HepG2 (cell line): Measurements from ENCODE around the gene TBL3. TPM values are rescaled to one million over a fixed set of nuclear protein-coding genes. Genes with fewer than 3 reads are reported as not detected.
A peak's percentile ranks its signal among the peaks of the same experiment; 100 is the strongest.

Experiments
- ATF3 ChIP-seq: sonication (generic); formaldehyde crosslinking; IDR thresholded peaks from 2 replicates; pipeline ENCODE4 v1.4.0; 2020; ENCODE audit warnings: missing genetic modification reagents
- DPF2 ChIP-seq: sonication (generic); formaldehyde crosslinking; IDR thresholded peaks from 2 replicates; pipeline ENCODE4 v1.4.0; 2020; ENCODE audit warnings: mild to moderate bottlenecking, low read depth, missing genetic modification reagents, borderline replicate concordance
- GABPB1 ChIP-seq: IDR thresholded peaks from 2 replicates; pipeline ENCODE4 v1.6.1; 2016; ENCODE audit warnings: mild to moderate bottlenecking, missing genetic modification reagents, moderate library complexity, missing compliant biosample characterization
- HOXA7 ChIP-seq: sonication (generic); formaldehyde crosslinking; IDR thresholded peaks from 2 replicates; pipeline ENCODE4 v1.8.1; 2022; ENCODE audit warnings: mild to moderate bottlenecking, missing genetic modification reagents, moderate library complexity
- JUN ChIP-seq: sonication (generic); formaldehyde crosslinking; IDR thresholded peaks from 2 replicates; pipeline ENCODE4 v1.4.0; 2020; ENCODE audit warnings: mild to moderate bottlenecking, missing genetic modification reagents
- JUNB ChIP-seq: sonication (generic); formaldehyde crosslinking; IDR thresholded peaks from 2 replicates; pipeline ENCODE4 v1.8.0; 2022; ENCODE audit warnings: missing genetic modification reagents, mild to moderate bottlenecking, borderline replicate concordance
- NFYB ChIP-seq: sonication (generic); formaldehyde crosslinking; IDR thresholded peaks from 2 replicates; pipeline ENCODE4 v1.4.0; 2020; ENCODE audit warnings: missing genetic modification reagents
- REXO4 ChIP-seq: sonication (generic); formaldehyde crosslinking; IDR thresholded peaks from 2 replicates; pipeline ENCODE4 v1.8.0; 2022; ENCODE audit warnings: missing genetic modification reagents, mild to moderate bottlenecking, borderline replicate concordance
- SNRNP70 ChIP-seq: fragments of 200-400 bp; formaldehyde crosslinking; IDR thresholded peaks from 2 replicates; pipeline ENCODE4 v1.6.1; 2017; ENCODE audit warnings: mild to moderate bottlenecking, low read depth, low read length, moderate library complexity
- SOX13 ChIP-seq, 3 experiments: fragments of 450-650 bp in 1 of 3; sonication (generic) in 1 of 3; formaldehyde crosslinking in 1 of 3; IDR thresholded peaks in 2 of 3; conservative IDR thresholded peaks in 1 of 3; 2 replicates each; pipeline versions ENCODE4 v1.5.0 to v1.6.1; 2016 to 2020; ENCODE audit warnings: antibody characterized with exemption in 1 of 3, mild to moderate bottlenecking in 1 of 3, missing compliant biosample characterization in 1 of 3, missing genetic modification reagents in 1 of 3, moderate library complexity in 1 of 3
- SOX6 ChIP-seq, 2 experiments: fragments of 450-650 bp in 1 of 2; sonication (generic) in 1 of 2; formaldehyde crosslinking in 1 of 2; IDR thresholded peaks; 2 replicates each; pipeline versions ENCODE4 v1.4.0 to v1.6.1; 2017 to 2020; ENCODE audit warnings: antibody characterized with exemption in 1 of 2, mild to moderate bottlenecking in 1 of 2, missing genetic modification reagents in 1 of 2
- SYNCRIP ChIP-seq: fragments of 200-400 bp; formaldehyde crosslinking; IDR thresholded peaks from 2 replicates; pipeline ENCODE4 v1.6.1; 2018; ENCODE audit warnings: mild to moderate bottlenecking, low read depth, low read length; ENCODE audit not compliant: insufficient read depth
- ZBTB38 ChIP-seq: sonication (generic); formaldehyde crosslinking; IDR thresholded peaks from 2 replicates; pipeline ENCODE4 v1.5.1; 2020; ENCODE audit warnings: mild to moderate bottlenecking, missing genetic modification reagents
- ZFP1 ChIP-seq: IDR thresholded peaks from 2 replicates; pipeline ENCODE4 v1.6.1; 2016
- ZNF333 ChIP-seq: sonication (generic); formaldehyde crosslinking; IDR thresholded peaks from 2 replicates; pipeline ENCODE4 v1.4.0; 2020; ENCODE audit warnings: mild to moderate bottlenecking, missing genetic modification reagents, borderline replicate concordance
- ZNF577 ChIP-seq: sonication (generic); formaldehyde crosslinking; IDR thresholded peaks from 2 replicates; pipeline ENCODE4 v1.4.0; 2020; ENCODE audit warnings: mild to moderate bottlenecking, low read depth, missing genetic modification reagents, borderline replicate concordance
- ZNF850 ChIP-seq: sonication (generic); formaldehyde crosslinking; conservative IDR thresholded peaks from 2 replicates; pipeline ENCODE4 v1.9.0; 2021; ENCODE audit warnings: mild to moderate bottlenecking, missing genetic modification reagents
- polyA plus RNA-seq, 8 experiments: library from polyadenylated mRNA; depleted of rRNA in 3 of 8; stranded (reverse) in 7 of 8; unstranded in 1 of 8; fragments of >200 nt; fragmentation: Illumina TruSeq in 4 of 8; extraction: Trizol in 4 of 8; gene quantifications; 2 replicates each; pipeline versions ENCODE4 v1.2.1 to v1.2.3, GENCODE V29; 2011 to 2016; ENCODE audit warnings: low read depth in 4 of 8, missing spikeins in 1 of 8, mixed read lengths in 1 of 8; ENCODE audit not compliant: insufficient read depth in 1 of 8
- total RNA-seq, 5 experiments: library from RNA; depleted of rRNA; stranded (reverse); fragments of >200 nt; fragmentation: Illumina TruSeq; extraction: Trizol; gene quantifications; 2 replicates each; pipeline ENCODE4 v1.2.3, GENCODE V29; 2016; ENCODE audit warnings: low read depth in 1 of 5
- TF ChIP-seq, protein P1 (sequence below): sonication (generic); formaldehyde crosslinking; IDR thresholded peaks from 2 replicates; pipeline ENCODE4 v1.5.1; 2020; ENCODE audit warnings: mild to moderate bottlenecking, missing genetic modification reagents, borderline replicate concordance
- TF ChIP-seq, protein P2 (sequence below): IDR thresholded peaks from 2 replicates; pipeline ENCODE4 v1.6.1; 2012; ENCODE audit warnings: low read depth, low read length, improper control_type of control experiment

The TBL3 gene
- total and polyA plus RNA-seq, 2 of the 13 experiments (the other 11 are each of a cell fraction or from before 2014, with no cell fraction given) = 16.8 to 38.0 TPM

DNA sequence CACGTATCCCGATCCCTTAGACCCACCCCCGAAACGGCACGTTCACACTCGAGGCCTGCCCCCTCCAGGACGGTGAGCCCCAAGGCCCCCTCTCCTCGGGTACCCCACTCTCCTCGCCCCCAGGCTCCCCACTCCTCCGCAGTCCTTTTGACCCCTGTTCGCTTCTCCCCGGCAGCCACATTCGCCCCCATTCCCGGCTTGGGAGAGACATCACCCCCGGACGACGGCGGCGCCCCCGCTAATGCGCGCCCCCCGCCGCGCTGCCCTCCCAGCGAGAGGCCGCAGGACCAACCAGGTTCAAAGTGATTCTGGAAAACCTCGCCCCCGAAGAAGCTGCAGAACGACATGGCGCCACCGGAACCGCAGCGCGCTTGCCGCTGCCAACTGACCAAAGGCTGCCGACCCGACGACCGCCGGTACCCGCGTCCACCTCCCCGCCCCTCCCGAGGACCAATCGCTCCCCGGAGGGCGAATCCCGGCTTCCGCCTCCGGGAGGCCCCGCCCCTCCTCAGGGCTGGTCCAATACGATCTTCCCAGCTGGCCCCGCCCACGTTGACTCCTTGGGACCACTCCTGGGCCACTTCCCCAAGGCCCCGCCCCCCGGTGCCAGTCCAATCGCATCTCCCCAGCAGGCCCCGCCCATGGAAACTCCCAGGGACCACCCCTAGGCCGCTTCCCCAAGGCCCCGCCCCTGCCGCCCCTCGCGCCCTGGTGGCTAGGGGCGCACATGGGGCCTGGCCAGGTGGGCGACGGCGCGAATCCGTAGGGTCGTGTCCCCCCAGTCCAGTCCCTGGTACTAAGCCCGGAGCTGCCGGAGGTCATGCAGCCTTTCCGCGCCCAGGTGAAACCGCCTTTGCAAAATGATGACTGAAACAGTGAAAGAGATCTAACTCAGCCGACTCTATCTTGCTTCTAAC lies 28.8 kb upstream of the TBL3 start, which contains the start of gene MSRB1 (continued):
- TF ChIP-seq, protein P1, sequence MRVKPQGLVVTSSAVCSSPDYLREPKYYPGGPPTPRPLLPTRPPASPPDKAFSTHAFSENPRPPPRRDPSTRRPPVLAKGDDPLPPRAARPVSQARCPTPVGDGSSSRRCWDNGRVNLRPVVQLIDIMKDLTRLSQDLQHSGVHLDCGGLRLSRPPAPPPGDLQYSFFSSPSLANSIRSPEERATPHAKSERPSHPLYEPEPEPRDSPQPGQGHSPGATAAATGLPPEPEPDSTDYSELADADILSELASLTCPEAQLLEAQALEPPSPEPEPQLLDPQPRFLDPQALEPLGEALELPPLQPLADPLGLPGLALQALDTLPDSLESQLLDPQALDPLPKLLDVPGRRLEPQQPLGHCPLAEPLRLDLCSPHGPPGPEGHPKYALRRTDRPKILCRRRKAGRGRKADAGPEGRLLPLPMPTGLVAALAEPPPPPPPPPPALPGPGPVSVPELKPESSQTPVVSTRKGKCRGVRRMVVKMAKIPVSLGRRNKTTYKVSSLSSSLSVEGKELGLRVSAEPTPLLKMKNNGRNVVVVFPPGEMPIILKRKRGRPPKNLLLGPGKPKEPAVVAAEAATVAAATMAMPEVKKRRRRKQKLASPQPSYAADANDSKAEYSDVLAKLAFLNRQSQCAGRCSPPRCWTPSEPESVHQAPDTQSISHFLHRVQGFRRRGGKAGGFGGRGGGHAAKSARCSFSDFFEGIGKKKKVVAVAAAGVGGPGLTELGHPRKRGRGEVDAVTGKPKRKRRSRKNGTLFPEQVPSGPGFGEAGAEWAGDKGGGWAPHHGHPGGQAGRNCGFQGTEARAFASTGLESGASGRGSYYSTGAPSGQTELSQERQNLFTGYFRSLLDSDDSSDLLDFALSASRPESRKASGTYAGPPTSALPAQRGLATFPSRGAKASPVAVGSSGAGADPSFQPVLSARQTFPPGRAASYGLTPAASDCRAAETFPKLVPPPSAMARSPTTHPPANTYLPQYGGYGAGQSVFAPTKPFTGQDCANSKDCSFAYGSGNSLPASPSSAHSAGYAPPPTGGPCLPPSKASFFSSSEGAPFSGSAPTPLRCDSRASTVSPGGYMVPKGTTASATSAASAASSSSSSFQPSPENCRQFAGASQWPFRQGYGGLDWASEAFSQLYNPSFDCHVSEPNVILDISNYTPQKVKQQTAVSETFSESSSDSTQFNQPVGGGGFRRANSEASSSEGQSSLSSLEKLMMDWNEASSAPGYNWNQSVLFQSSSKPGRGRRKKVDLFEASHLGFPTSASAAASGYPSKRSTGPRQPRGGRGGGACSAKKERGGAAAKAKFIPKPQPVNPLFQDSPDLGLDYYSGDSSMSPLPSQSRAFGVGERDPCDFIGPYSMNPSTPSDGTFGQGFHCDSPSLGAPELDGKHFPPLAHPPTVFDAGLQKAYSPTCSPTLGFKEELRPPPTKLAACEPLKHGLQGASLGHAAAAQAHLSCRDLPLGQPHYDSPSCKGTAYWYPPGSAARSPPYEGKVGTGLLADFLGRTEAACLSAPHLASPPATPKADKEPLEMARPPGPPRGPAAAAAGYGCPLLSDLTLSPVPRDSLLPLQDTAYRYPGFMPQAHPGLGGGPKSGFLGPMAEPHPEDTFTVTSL (CRISPR knock-in tag) = 0 out of 2 replicates have a peak, but pooled peaks have one; percentile 17
- TF ChIP-seq SOX13 (IDR thresholded peaks at IDR 0.05) = 0 out of 2 replicates have a peak, but pooled peaks have one; percentile 15
- TF ChIP-seq SOX13 (CRISPR knock-in tag; conservative IDR thresholded peaks at IDR 0.05 in 1 of 2, IDR thresholded peaks at IDR 0.05 in 1 of 2) = no peak
- TF ChIP-seq ATF3 (CRISPR knock-in tag) = no peak
- no peak for TF ChIP-seq ZNF577 (CRISPR knock-in tag)
- no peak for TF ChIP-seq HOXA7 (CRISPR knock-in tag)
- TF ChIP-seq ZBTB38 = peak; percentile 88
- no peak; the same call in 1 of the 2 replicates for TF ChIP-seq JUN (CRISPR knock-in tag)
- no peak for TF ChIP-seq SYNCRIP
- no peak for TF ChIP-seq DPF2
- 0 out of 2 replicates have a peak, but pooled peaks have one; percentile 70 for TF ChIP-seq REXO4 (CRISPR knock-in tag)
- TF ChIP-seq NFYB (CRISPR knock-in tag) = peak; percentile 84
- TF ChIP-seq SNRNP70 = no peak
- no peak for TF ChIP-seq JUNB (CRISPR knock-in tag)
- no peak for TF ChIP-seq ZFP1
- TF ChIP-seq, protein P2, sequence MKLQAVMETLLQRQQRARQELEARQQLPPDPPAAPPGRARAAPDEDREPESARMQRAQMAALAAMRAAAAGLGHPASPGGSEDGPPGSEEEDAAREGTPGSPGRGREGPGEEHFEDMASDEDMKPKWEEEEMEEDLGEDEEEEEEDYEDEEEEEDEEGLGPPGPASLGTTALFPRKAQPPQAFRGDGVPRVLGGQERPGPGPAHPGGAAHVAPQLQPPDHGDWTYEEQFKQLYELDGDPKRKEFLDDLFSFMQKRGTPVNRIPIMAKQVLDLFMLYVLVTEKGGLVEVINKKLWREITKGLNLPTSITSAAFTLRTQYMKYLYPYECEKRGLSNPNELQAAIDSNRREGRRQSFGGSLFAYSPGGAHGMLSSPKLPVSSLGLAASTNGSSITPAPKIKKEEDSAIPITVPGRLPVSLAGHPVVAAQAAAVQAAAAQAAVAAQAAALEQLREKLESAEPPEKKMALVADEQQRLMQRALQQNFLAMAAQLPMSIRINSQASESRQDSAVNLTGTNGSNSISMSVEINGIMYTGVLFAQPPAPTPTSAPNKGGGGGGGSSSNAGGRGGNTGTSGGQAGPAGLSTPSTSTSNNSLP = no peak
- TF ChIP-seq ZNF850 (CRISPR knock-in tag) = 0 out of 2 replicates have a peak, but pooled peaks have one; percentile 16
- peak; percentile 89 for TF ChIP-seq GABPB1 (CRISPR knock-in tag)
- no peak for TF ChIP-seq SOX6 (IDR thresholded peaks at IDR 0.05)
- peak; percentile 40; the same call in 1 of the 2 replicates for TF ChIP-seq SOX6 (CRISPR knock-in tag; IDR thresholded peaks at IDR 0.05)
- no peak; the same call in 1 of the 2 replicates for TF ChIP-seq ZNF333 (CRISPR knock-in tag)
